ENCODE data around the gene RAD51B. TPM values are rescaled to one million over a fixed set of nuclear protein-coding genes. Genes with fewer than 3 reads are reported as not detected.

Gene RAD51B
- total RNA-seq, 2 donors from 2014 or later: 9.3 to 12.1 TPM

- peaks cover 37 to 61% of the 10 kb centered on the region in 2 donors for H3K4me1 ChIP-seq (ENCODE audit: control insufficient read depth in 1 of 2, low read depth in 2 of 2)
- no peaks in the 10 kb centered on the region for H3K36me3 ChIP-seq
- no peak overlapping the region for H3K27ac ChIP-seq
- no peaks in the 10 kb centered on the region for H3K27me3 ChIP-seq (replicated peaks; ENCODE audit: insufficient read depth)
- TF ChIP-seq, protein P1, sequence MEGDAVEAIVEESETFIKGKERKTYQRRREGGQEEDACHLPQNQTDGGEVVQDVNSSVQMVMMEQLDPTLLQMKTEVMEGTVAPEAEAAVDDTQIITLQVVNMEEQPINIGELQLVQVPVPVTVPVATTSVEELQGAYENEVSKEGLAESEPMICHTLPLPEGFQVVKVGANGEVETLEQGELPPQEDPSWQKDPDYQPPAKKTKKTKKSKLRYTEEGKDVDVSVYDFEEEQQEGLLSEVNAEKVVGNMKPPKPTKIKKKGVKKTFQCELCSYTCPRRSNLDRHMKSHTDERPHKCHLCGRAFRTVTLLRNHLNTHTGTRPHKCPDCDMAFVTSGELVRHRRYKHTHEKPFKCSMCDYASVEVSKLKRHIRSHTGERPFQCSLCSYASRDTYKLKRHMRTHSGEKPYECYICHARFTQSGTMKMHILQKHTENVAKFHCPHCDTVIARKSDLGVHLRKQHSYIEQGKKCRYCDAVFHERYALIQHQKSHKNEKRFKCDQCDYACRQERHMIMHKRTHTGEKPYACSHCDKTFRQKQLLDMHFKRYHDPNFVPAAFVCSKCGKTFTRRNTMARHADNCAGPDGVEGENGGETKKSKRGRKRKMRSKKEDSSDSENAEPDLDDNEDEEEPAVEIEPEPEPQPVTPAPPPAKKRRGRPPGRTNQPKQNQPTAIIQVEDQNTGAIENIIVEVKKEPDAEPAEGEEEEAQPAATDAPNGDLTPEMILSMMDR (IDR thresholded peaks at IDR 0.05): no peak
- ATAC-seq (ENCODE audit: insufficient number of reproducible peaks, low FRiP score, low read depth) (no peak), DNase-seq (ENCODE audit: low spot score) (no peak)
- no peaks in the 10 kb centered on the region for H3K9me3 ChIP-seq
- no peak overlapping the region for H3K4me3 ChIP-seq
These were observed 644.3 kb downstream of the RAD51B start for GRCh38 chr14:68463705-68464374.

GRCh38 chr14:68464711-68465110 lies 645.1 kb downstream of the RAD51B start:
- Histone ChIP-seq H3K9me3 (no peaks in the 10 kb centered on the region), H3K4me3 (no peak overlapping the region), H3K27me3 (replicated peaks; ENCODE audit: insufficient read depth) (no peaks in the 10 kb centered on the region), H3K36me3 (no peaks in the 10 kb centered on the region), H3K27ac (no peak overlapping the region), H3K4me1 (ENCODE audit: control insufficient read depth in 1 of 2, low read depth in 2 of 2) (peaks cover 28 to 52% of the 10 kb centered on the region in 2 donors)
- ATAC-seq (ENCODE audit: insufficient number of reproducible peaks, low FRiP score, low read depth) (no peak), DNase-seq (ENCODE audit: low spot score) (no peak)
- TF ChIP-seq, protein P1 (IDR thresholded peaks at IDR 0.05): no peak

- ATAC-seq (ENCODE audit: insufficient number of reproducible peaks, low FRiP score, low read depth): no peak
- Histone ChIP-seq H3K36me3 (no peaks in the 10 kb centered on the region), H3K27ac (peak overlapping the region; percentile 0 to 47), H3K4me1 (ENCODE audit: control insufficient read depth in 1 of 2, low read depth in 2 of 2) (peaks cover 15 to 34% of the 10 kb centered on the region in 2 donors), H3K9me3 (no peaks in the 10 kb centered on the region), H3K4me3 (peak overlapping the region; percentile 25), H3K27me3 (replicated peaks; ENCODE audit: insufficient read depth) (no peaks in the 10 kb centered on the region)
- TF ChIP-seq, protein P1 (IDR thresholded peaks at IDR 0.05): no peak
- no peak for DNase-seq (ENCODE audit: low spot score)
These were observed 647.0 kb downstream of the RAD51B start for GRCh38 chr14:68466491-68466977.

- no peaks in the 10 kb centered on the region for H3K27me3 ChIP-seq (replicated peaks; ENCODE audit: insufficient read depth)
- no peak overlapping the region for H3K27ac ChIP-seq
- TF ChIP-seq, protein P1 (IDR thresholded peaks at IDR 0.05): no peak
- H3K4me1 ChIP-seq (ENCODE audit: control insufficient read depth in 1 of 2, low read depth in 2 of 2): peaks cover 15 to 32% of the 10 kb centered on the region in 2 donors
- ATAC-seq (ENCODE audit: insufficient number of reproducible peaks, low FRiP score, low read depth) (no peak), DNase-seq (ENCODE audit: low spot score) (no peak)
- H3K4me3 ChIP-seq: no peak overlapping the region
- no peaks in the 10 kb centered on the region for H3K36me3 ChIP-seq
- H3K9me3 ChIP-seq: no peaks in the 10 kb centered on the region
These were observed 647.8 kb downstream of the RAD51B start for GRCh38 chr14:68467425-68467824.

DNA sequence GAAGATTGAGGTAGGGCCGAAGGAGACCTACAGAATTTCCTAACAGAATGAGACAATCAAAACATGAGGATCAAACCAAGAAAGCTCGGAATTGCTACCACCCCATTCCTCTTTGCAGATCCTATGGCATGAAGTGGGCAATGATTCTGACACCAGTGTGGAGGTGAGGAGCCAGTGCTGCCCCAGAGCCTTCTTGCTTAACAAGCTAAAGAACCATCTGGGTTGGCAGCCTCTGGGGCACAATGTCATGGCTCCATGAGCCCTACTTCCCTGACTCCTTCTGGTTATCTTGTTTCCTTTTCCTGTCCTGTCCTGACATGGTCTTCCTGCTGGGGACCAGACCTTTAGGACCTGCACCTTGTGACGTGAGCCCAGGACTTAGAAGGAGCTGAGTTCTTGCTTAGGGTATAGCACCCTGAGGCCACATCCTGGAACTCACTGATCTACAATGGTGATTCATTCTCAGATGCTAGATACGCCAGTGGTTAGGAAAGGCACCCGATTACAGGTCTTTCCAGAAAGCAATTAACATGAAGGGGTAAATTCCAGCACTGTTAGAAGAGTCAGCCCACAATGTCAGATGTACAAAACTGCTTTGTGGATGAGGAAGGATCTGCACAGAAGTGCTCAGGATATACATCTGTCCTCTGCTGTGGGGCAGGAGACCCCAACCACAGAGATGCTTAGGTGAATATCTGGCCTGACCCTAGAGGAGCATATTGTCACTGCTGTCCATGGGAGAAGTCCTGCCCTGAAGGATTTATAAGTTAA lies 649.0 kb downstream of the RAD51B start:
- DNase-seq (ENCODE audit: low spot score) (no peak), ATAC-seq (ENCODE audit: insufficient number of reproducible peaks, low FRiP score, low read depth) (no peak)
- TF ChIP-seq, protein P1 (IDR thresholded peaks at IDR 0.05): no peak
- no peaks in the 10 kb centered on the region for H3K9me3 ChIP-seq
- H3K36me3 ChIP-seq: no peaks in the 10 kb centered on the region
- no peak overlapping the region for H3K4me3 ChIP-seq
- no peak overlapping the region for H3K27ac ChIP-seq
- peaks cover 15 to 32% of the 10 kb centered on the region in 2 donors for H3K4me1 ChIP-seq (ENCODE audit: control insufficient read depth in 1 of 2, low read depth in 2 of 2)
- no peaks in the 10 kb centered on the region for H3K27me3 ChIP-seq (replicated peaks; ENCODE audit: insufficient read depth)

Data from thoracic aorta (tissue), 2 donors.